Measurements from ENCODE around the gene ACSF2.

ACSF2 gene

GRCh38 chr17:50428831-50429424 is 2.9 kb downstream of the ACSF2 start:
- TF ChIP-seq CTCF (IDR thresholded peaks at IDR 0.05; ENCODE audit: low read depth, low read length, missing control alignments), result no peak
- DNase-seq (ENCODE audit: low read depth), result no peak
- in situ Hi-C loops (cut with HindIII; ENCODE audit: low sequenced_read_pairs), result no loop called here
- H3K4me3 ChIP-seq (ENCODE audit: low read depth, low read length), result no peak overlapping the region

GRCh38 chr17:50429793-50430192 is 3.8 kb downstream of the ACSF2 start:
- DNase-seq (ENCODE audit: low read depth), result no peak
- in situ Hi-C loops (cut with HindIII; ENCODE audit: low sequenced_read_pairs), result no loop called here
- H3K4me3 ChIP-seq (ENCODE audit: low read depth, low read length), result no peak overlapping the region
- TF ChIP-seq CTCF (IDR thresholded peaks at IDR 0.05; ENCODE audit: low read depth, low read length, missing control alignments), result no peak

- no peak for DNase-seq (ENCODE audit: low read depth)
- in situ Hi-C loops (cut with HindIII; ENCODE audit: low sequenced_read_pairs), result no loop called here
- H3K4me3 ChIP-seq (ENCODE audit: low read depth, low read length), result no peak overlapping the region
- no peak for TF ChIP-seq CTCF (IDR thresholded peaks at IDR 0.05; ENCODE audit: low read depth, low read length, missing control alignments)
Measured at GRCh38 chr17:50430821-50431618, 5.0 kb downstream of the ACSF2 start.

- DNase-seq (ENCODE audit: low read depth), result no peak
- TF ChIP-seq CTCF (IDR thresholded peaks at IDR 0.05; ENCODE audit: low read depth, low read length, missing control alignments), result no peak
- in situ Hi-C loops (cut with HindIII; ENCODE audit: low sequenced_read_pairs), result no loop called here
Measured at GRCh38 chr17:50432125-50432762, 6.2 kb downstream of the ACSF2 start.

GRCh38 chr17:50437409-50437808 is 11.4 kb downstream of the ACSF2 start:
- in situ Hi-C loops (cut with HindIII; ENCODE audit: low sequenced_read_pairs), result no loop called here
- no peak for DNase-seq (ENCODE audit: low read depth)
- no peak overlapping the region for H3K4me3 ChIP-seq (ENCODE audit: low read depth, low read length)
- no peak for TF ChIP-seq CTCF (IDR thresholded peaks at IDR 0.05; ENCODE audit: low read depth, low read length, missing control alignments)

More at GRCh38 chr17:50432125-50432762, 6.2 kb downstream of the ACSF2 start:
- H3K4me3 ChIP-seq (ENCODE audit: low read depth, low read length), result no peak overlapping the region

GRCh38 chr17:50439008-50439407 is 13.0 kb downstream of the ACSF2 start:
- no peak for TF ChIP-seq CTCF (IDR thresholded peaks at IDR 0.05; ENCODE audit: low read depth, low read length, missing control alignments)
- no peak overlapping the region for H3K4me3 ChIP-seq (ENCODE audit: low read depth, low read length)
- in situ Hi-C loops (cut with HindIII; ENCODE audit: low sequenced_read_pairs), result no loop called here
- no peak for DNase-seq (ENCODE audit: low read depth)
